Right lobe of liver (tissue), 4 donors: ENCODE data around the gene PAK1.

Experiments used
- CTCF ChIP-seq, 4 donors: fragments of 200-600 bp in 3 of 4; fragments of 450-650 bp in 1 of 4; IDR thresholded peaks; one replicate each; pipeline versions ENCODE4 v1.5.1 to v1.8.0; 2016 to 2022; ENCODE audit warnings: antibody characterized with exemption in 4 of 4, mild to moderate bottlenecking in 2 of 4
- POLR2A ChIP-seq: fragments of 450-650 bp; IDR thresholded peaks from one replicate; pipeline ENCODE4 v1.6.1; 2017; ENCODE audit warnings: antibody characterized with exemption, mild to moderate bottlenecking
- donor health status: DM: no; HTN: no; CAD: no.
- donor health status: DM: no; HTN: no; CAD: no.
- donor health status: DM: no; HTN: yes; CAD: no.

DNA sequence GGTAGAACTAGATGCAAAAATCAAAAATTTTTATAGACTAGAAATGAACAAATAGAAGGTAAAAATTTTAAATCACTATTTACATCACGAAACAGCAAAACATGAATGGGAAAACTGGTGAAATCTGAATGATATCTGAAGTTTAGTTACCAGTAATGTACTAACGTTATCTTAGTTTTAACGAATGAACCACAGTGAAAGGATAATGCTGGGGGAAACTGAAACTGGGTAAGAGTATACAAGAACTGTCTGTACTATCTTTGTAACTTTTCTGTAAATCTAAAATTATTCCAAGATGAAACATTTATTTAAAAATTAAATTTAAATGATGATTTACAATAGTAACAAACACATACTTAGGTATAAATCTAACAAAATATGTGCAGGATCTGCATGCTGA lies 179.9 kb downstream of the PAK1 start:
- TF ChIP-seq CTCF (IDR thresholded peaks at IDR 0.05) (no peak), POLR2A (no peak)
